Measurements from ENCODE around the gene MLH1.

GRCh38 chr3:37071921-37072320 is 78.6 kb downstream of the MLH1 start:
- TF ChIP-seq CTCF (conservative IDR thresholded peaks at IDR 0.05; ENCODE audit: low read depth, low read length) (no peak), EZH2 (IDR thresholded peaks at IDR 0.05; ENCODE audit: borderline replicate concordance, low read depth, low read length, poor library complexity, severe bottlenecking) (no peak)
